Chondrocyte (in vitro differentiated cells): ENCODE results near the gene ZFP36L2. TPM values are rescaled to one million over a fixed set of nuclear protein-coding genes. Genes with fewer than 3 reads are reported as not detected.

Source experiments
- DNase-seq: peaks from one replicate; pipeline ENCODE4 v3.0.0; 2021; ENCODE audit warnings: mixed read lengths, low spot score
- H3K27ac Mint-ChIP-seq: one replicate; pipeline ENCODE4 v1.8.0; 2021; ENCODE audit warnings: mild to moderate bottlenecking, moderate library complexity, mixed read lengths; ENCODE audit not compliant: unreplicated experiment
- H3K27me3 Mint-ChIP-seq: 2 replicates; pipeline ENCODE4 v1.8.0; 2021; ENCODE audit warnings: low read depth, mixed read lengths
- H3K36me3 Mint-ChIP-seq: 2 replicates; pipeline ENCODE4 v1.8.0; 2021; ENCODE audit warnings: low read depth, mixed read lengths
- H3K4me1 Mint-ChIP-seq: 2 replicates; pipeline ENCODE4 v1.8.0; 2021; ENCODE audit warnings: low read depth, mild to moderate bottlenecking, mixed read lengths
- H3K4me3 Mint-ChIP-seq: one replicate; pipeline ENCODE4 v1.8.0; 2021; ENCODE audit warnings: mild to moderate bottlenecking, moderate library complexity, mixed read lengths; ENCODE audit not compliant: unreplicated experiment
- H3K9me3 Mint-ChIP-seq: 2 replicates; pipeline ENCODE4 v1.8.0; 2021; ENCODE audit warnings: low read depth, mixed read lengths
- total RNA-seq: library from RNA; stranded (reverse); gene quantifications from 3 replicates; pipeline ENCODE4 v1.2.1, GENCODE V29; 2021
- TF ChIP-seq, protein P1 (sequence below): fragments of 200-600 bp; sonication (generic); IDR thresholded peaks from 2 replicates; pipeline ENCODE4 v1.5.0; 2021; ENCODE audit warnings: antibody characterized with exemption, mild to moderate bottlenecking, moderate library complexity

The ZFP36L2 gene
- total RNA-seq, 1 donor from 2014 or later, result 98.3 TPM

DNA sequence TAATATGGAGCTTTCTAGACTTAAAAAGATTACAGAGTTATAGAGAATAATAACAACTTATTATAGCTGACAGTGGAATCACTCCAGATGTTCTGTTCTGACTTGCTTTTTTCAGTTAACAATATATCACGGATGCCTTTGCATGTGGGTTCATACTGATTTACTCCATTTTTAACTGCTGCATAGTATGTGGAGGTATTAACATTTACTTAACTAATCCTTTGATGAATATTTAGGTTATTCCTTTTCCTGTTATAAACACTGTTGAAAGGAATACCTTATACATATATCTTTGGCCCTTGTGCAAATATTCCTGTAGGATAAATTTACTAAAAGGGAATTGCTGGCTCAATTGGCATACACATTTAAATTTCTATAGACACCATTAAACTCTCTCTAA lies 33.1 kb upstream of the ZFP36L2 start:
- no peak overlapping the region for H3K4me3 Mint-ChIP-seq
- no peak overlapping the region for H3K27ac Mint-ChIP-seq
- H3K27me3 Mint-ChIP-seq, result no peaks in the 10 kb centered on the region
- TF ChIP-seq, protein P1, sequence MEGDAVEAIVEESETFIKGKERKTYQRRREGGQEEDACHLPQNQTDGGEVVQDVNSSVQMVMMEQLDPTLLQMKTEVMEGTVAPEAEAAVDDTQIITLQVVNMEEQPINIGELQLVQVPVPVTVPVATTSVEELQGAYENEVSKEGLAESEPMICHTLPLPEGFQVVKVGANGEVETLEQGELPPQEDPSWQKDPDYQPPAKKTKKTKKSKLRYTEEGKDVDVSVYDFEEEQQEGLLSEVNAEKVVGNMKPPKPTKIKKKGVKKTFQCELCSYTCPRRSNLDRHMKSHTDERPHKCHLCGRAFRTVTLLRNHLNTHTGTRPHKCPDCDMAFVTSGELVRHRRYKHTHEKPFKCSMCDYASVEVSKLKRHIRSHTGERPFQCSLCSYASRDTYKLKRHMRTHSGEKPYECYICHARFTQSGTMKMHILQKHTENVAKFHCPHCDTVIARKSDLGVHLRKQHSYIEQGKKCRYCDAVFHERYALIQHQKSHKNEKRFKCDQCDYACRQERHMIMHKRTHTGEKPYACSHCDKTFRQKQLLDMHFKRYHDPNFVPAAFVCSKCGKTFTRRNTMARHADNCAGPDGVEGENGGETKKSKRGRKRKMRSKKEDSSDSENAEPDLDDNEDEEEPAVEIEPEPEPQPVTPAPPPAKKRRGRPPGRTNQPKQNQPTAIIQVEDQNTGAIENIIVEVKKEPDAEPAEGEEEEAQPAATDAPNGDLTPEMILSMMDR, result no peak
- peaks cover 37% of the 10 kb centered on the region for H3K4me1 Mint-ChIP-seq
- no peak for DNase-seq
- no peaks in the 10 kb centered on the region for H3K9me3 Mint-ChIP-seq
- H3K36me3 Mint-ChIP-seq, result peaks cover 6% of the 10 kb centered on the region

DNA sequence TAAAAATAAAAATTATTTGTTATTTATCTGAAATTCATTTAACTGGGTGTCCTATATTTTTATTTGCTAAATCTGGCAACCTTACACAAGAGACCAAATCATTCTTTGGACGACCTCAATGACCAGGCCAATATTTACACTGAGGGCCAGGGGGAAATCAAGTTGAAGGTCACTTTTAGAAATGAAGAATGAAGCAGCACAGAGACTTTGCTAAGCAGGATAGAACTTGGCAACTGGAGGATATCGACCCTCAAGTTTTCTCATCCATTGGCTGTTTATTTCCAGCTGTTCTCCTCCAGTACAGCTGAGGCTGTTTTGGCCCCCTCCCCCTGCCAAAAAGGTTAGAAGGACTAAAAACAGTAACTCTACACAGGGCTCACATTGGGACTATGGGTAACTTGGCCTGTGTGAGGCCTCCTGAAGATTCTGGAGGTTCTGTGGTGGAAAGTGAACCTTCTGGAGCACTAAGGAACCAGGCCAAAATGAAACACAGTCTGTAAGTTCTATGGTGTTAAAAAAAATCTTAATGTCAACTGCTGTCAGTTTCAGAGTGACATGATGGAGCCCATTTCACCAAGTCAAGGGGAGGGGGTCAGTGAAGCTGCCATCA lies 32.2 kb upstream of the ZFP36L2 start:
- Mint-ChIP-seq H3K4me1 (peaks cover 36% of the 10 kb centered on the region), H3K36me3 (peaks cover 8% of the 10 kb centered on the region), H3K27ac (no peak overlapping the region), H3K9me3 (no peaks in the 10 kb centered on the region), H3K4me3 (no peak overlapping the region), H3K27me3 (no peaks in the 10 kb centered on the region)
- DNase-seq, result no peak
- TF ChIP-seq, protein P1, result no peak

DNA sequence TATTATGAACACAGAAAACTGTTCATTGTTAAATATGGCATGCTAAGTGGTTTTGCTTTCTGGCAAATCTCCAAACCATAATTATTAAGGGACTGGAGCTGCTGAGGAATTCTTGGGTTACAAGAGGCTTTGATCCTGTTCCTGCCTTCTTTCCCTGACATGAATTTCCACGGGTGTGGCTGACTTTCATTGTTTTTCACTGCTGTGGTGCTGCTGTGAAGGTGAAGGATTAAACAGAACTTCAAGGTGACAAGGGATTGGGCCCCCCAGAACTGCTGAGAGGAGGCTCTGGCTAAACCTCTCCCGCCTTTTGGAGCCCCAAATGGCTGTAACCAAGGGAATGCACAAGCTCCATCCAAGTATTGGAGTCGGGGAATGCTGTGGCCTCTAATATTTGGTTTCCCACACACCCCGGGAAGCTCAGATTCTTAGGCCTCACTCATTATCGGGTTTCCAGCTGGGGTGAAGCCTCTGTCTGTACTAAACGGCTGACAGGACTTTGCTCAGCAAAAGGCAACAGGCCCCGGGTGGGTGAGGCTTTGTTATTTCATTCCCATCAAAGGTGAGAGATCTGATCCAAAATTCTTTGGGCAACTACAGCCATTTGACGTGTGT lies 29.0 kb upstream of the ZFP36L2 start:
- H3K27ac Mint-ChIP-seq, result no peak overlapping the region
- TF ChIP-seq, protein P1, result no peak

DNA sequence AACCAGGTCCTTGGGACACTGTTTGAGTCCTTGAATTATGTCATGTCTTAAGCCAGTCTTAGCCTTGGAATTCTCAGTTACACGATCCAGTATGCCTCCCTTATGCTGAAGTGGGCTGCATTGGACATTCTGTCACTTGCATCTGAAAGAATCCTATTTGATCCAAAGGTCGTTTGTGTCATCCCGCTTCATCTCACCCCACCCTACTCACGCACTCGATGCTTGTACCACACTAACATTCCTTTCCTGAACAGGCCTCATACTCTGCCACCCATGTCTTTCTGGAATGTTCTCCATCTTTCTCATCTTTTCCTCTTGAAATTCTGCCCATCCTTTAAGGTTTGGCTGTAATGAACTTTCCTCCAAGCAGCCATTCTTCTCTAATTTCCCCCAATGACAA lies 27.9 kb upstream of the ZFP36L2 start:
- Mint-ChIP-seq H3K4me3 (no peak overlapping the region), H3K36me3 (peaks cover 4% of the 10 kb centered on the region), H3K4me1 (peaks cover 28% of the 10 kb centered on the region), H3K27me3 (no peaks in the 10 kb centered on the region), H3K9me3 (no peaks in the 10 kb centered on the region), H3K27ac (no peak overlapping the region)
- TF ChIP-seq, protein P1, result no peak
- no peak for DNase-seq

More for the DNA sequence above, 29.0 kb upstream of the ZFP36L2 start:
- Mint-ChIP-seq H3K9me3 (no peaks in the 10 kb centered on the region), H3K36me3 (peaks cover 4% of the 10 kb centered on the region), H3K4me1 (peaks cover 23% of the 10 kb centered on the region), H3K4me3 (no peak overlapping the region), H3K27me3 (no peaks in the 10 kb centered on the region)
- DNase-seq, result no peak

DNA sequence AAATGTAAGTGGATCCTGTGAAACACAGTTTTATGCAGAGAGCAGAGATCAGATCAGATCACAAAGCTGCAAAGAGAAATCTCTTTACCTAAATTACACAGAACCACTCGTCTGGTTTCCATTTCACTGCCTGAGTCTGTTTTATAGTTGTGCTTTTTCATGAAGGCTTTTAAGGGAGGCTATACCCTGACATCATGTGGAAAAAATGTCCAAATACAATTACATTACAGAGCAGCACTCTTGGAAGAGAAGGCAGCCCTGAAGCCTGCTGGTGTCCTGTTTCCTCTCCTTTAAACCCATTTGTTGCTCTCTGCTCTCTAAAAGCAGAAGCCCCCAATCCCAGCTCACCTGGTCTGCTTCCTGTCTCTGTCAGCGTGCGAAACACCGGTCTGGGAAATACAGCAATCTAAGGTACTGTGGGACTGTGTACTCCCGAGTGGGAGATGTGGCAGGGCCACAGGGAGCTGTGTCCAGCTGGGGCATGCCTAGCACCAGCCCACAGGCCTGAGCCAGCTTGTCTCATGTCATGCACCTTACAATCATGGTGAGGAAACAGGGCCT lies 24.8 kb upstream of the ZFP36L2 start:
- TF ChIP-seq, protein P1, result peak; percentile 52
- Mint-ChIP-seq H3K36me3 (peaks cover 7% of the 10 kb centered on the region), H3K27ac (no peak overlapping the region), H3K27me3 (no peaks in the 10 kb centered on the region), H3K4me1 (peaks cover 28% of the 10 kb centered on the region), H3K4me3 (no peak overlapping the region), H3K9me3 (no peaks in the 10 kb centered on the region)
- DNase-seq, result no peak
